Stimulated activated CD8-positive, alpha-beta memory T cell treated with anti-CD3 and anti-CD28 coated beads, Interleukin-12 subunit alpha, Interleukin-12 subunit beta, amount 100 ng/mL, for 24 hours (primary cell): ENCODE data around the gene CELF6.

Experiments
- DNase-seq: peaks from one replicate; pipeline ENCODE4 v3.0.0-alpha.2; 2020; ENCODE audit errors: extremely low read depth

The CELF6 gene

GRCh38 chr15:72319985-72320671, at the start of gene CELF6:
TSS of gene CELF6 (minus strand) at chr15:72320157. CDS start at chr15:72319874, 283 bp downstream.
- peak; percentile 47 for DNase-seq

GRCh38 chr15:72368899-72369298, 48.9 kb upstream of the CELF6 start:
- DNase-seq = no peak

GRCh38 chr15:72368325-72368724, 48.4 kb upstream of the CELF6 start:
- no peak for DNase-seq

- no peak for DNase-seq
Observed at GRCh38 chr15:72365844-72366243, 45.9 kb upstream of the CELF6 start.

- no peak for DNase-seq
Observed at GRCh38 chr15:72361176-72361575, 41.2 kb upstream of the CELF6 start.

- DNase-seq = no peak
Observed at GRCh38 chr15:72358650-72359171, 38.8 kb upstream of the CELF6 start.

- DNase-seq = no peak
Observed at GRCh38 chr15:72358121-72358520, 38.2 kb upstream of the CELF6 start.

GRCh38 chr15:72354496-72354895, 34.5 kb upstream of the CELF6 start:
- DNase-seq = no peak

- DNase-seq = no peak
Observed at GRCh38 chr15:72353266-72353665, 33.3 kb upstream of the CELF6 start.

- no peak for DNase-seq
Observed at GRCh38 chr15:72345806-72346205, 25.8 kb upstream of the CELF6 start.

- DNase-seq = no peak
Observed at GRCh38 chr15:72345280-72345679, 25.3 kb upstream of the CELF6 start.

- no peak for DNase-seq
Observed at GRCh38 chr15:72344602-72345001, 24.6 kb upstream of the CELF6 start.

- DNase-seq = no peak
Observed at GRCh38 chr15:72342385-72342784, 22.4 kb upstream of the CELF6 start.

- DNase-seq = no peak
Observed at GRCh38 chr15:72341361-72341760, 21.4 kb upstream of the CELF6 start.

GRCh38 chr15:72340366-72340765, 20.4 kb upstream of the CELF6 start:
- DNase-seq = no peak

- no peak for DNase-seq
Observed at GRCh38 chr15:72339777-72340177, 19.8 kb upstream of the CELF6 start.

GRCh38 chr15:72338617-72339321, 18.8 kb upstream of the CELF6 start:
- no peak for DNase-seq

GRCh38 chr15:72338148-72338547, 18.2 kb upstream of the CELF6 start:
- DNase-seq = no peak

GRCh38 chr15:72334842-72335241, 14.9 kb upstream of the CELF6 start:
- no peak for DNase-seq

- DNase-seq = no peak
Observed at GRCh38 chr15:72331021-72331420, 11.1 kb upstream of the CELF6 start.

- DNase-seq = no peak
Observed at GRCh38 chr15:72323752-72324151, 3.8 kb upstream of the CELF6 start.

- DNase-seq = no peak
Observed at GRCh38 chr15:72319360-72319984, 485 bp downstream of the CELF6 start.
